NCI-H446 (cell line): Measurements from ENCODE around the gene LRP1-AS.

Experiments
- DNase-seq, 2 experiments: peaks; one replicate each; lab custom pipeline; 2025; lab: John Stamatoyannopoulos, UW

Gene LRP1-AS

GRCh38 chr12:57119294-57120085 is 27.9 kb downstream of the LRP1-AS start:
- DNase-seq, result no peak

- no peak for DNase-seq
Observed at GRCh38 chr12:57118711-57119271, 28.6 kb downstream of the LRP1-AS start.

- no peak for DNase-seq
Observed at GRCh38 chr12:57116580-57117281, 30.7 kb downstream of the LRP1-AS start.

GRCh38 chr12:57112492-57113294 is 34.7 kb downstream of the LRP1-AS start:
- peak in 1 of 2 experiments; percentile 54 for DNase-seq

- no peak for DNase-seq
Observed at GRCh38 chr12:57111031-57111734, 36.2 kb downstream of the LRP1-AS start, which contains the start of gene STAT6. TSS of gene STAT6 (minus strand) at chr12:57111362. CDS start at chr12:57108278, 3,084 bp downstream.

GRCh38 chr12:57110104-57111030 is 37.1 kb downstream of the LRP1-AS start:
- no peak for DNase-seq

GRCh38 chr12:57109207-57110103 is 38.0 kb downstream of the LRP1-AS start:
- DNase-seq, result no peak

GRCh38 chr12:57107456-57108155 is 39.8 kb downstream of the LRP1-AS start:
- no peak for DNase-seq

- DNase-seq, result peak in 1 of 2 experiments; percentile 11
Observed at GRCh38 chr12:57106021-57106708, 41.3 kb downstream of the LRP1-AS start.

GRCh38 chr12:57105011-57105753 is 42.2 kb downstream of the LRP1-AS start:
- no peak for DNase-seq

- no peak for DNase-seq
Observed at GRCh38 chr12:57104292-57104910, 43.0 kb downstream of the LRP1-AS start.

- DNase-seq, result no peak
Observed at GRCh38 chr12:57103856-57104255, 43.6 kb downstream of the LRP1-AS start.

GRCh38 chr12:57101892-57102695 is 45.3 kb downstream of the LRP1-AS start:
- DNase-seq, result no peak

GRCh38 chr12:57099766-57100165 is 47.7 kb downstream of the LRP1-AS start:
- DNase-seq, result no peak

- no peak for DNase-seq
Observed at GRCh38 chr12:57099047-57099714, 48.2 kb downstream of the LRP1-AS start.
